Thyroid gland (tissue), 4 donors: ENCODE measurements around the gene PADI3. TPM values are rescaled to one million over a fixed set of nuclear protein-coding genes. Genes with fewer than 3 reads are reported as not detected.

Experiments
- microRNA-seq: library from miRNA; unstranded; fragments of <30 nt; microRNA quantifications from one replicate; pipeline ENCODE4, GENCODE V29; 2016
- small RNA-seq: library from RNA; depleted of rRNA; stranded (forward); fragments of <200 nt; gene quantifications from one replicate; pipeline ENCODE3, GENCODE V24; 2016
- total RNA-seq, 4 donors: library from RNA; depleted of rRNA; stranded (reverse); fragments of >200 nt; gene quantifications; one replicate each; pipeline ENCODE4 v1.2.3, GENCODE V29; 2016

Gene PADI3
- total RNA-seq, 4 donors from 2014 or later: not detected

Small RNA genes lying within 50 kb of the gene (microRNA-seq; reads per million reads assigned to microRNA genes)
- gene MIR3972: not detected

Small RNA genes lying within 50 kb of the gene (small RNA-seq; reads per million reads assigned to genes)
- not detected for gene MIR3972

Other genes with a start within 250 kb of the PADI3 start
- gene ATP13A2, start 237.2 kb upstream of the PADI3 start, total RNA-seq: 10 to 100 TPM; 28.7 to 47.0 (median 35.8) TPM
- gene SDHB, start 195.1 kb upstream of the PADI3 start, total RNA-seq: 100 to 1,000 TPM; 112 to 162 (median 136) TPM
- under 1 TPM; 0.13 to 0.49 (median 0.38) TPM for gene PADI2, start 129.6 kb upstream of the PADI3 start, total RNA-seq
- not detected for gene PADI1, start 44.0 kb upstream of the PADI3 start, total RNA-seq
- gene PADI4, start 59.1 kb downstream of the PADI3 start, total RNA-seq: under 1 TPM in 1 of 4 donors, not detected in 3; 0.45 TPM
- gene PADI6, start 123.1 kb downstream of the PADI3 start, total RNA-seq: not detected
- gene RCC2, start 190.6 kb downstream of the PADI3 start, total RNA-seq: 10 to 100 TPM; 20.3 to 35.1 (median 27.7) TPM